SIG-M5 treated with dmso at 0.1 percent for 504 hours (cell line): ENCODE results near the gene MED27.
"Not testable (repeated sequence)": the region's sequence is repeated elsewhere in the genome, so short reads cannot be mapped to it uniquely, and the experiment has no call there.

Source experiments
- DNase-seq: peaks from one replicate; lab custom pipeline; 2025; ENCODE audit not compliant: unreplicated experiment; lab: John Stamatoyannopoulos, UW

MED27 gene

GRCh38 chr9:131937451-131937850, 142.2 kb downstream of the MED27 start:
- DNase-seq, result no peak

GRCh38 chr9:131936929-131937328, 142.7 kb downstream of the MED27 start:
- DNase-seq, result no peak

DNA sequence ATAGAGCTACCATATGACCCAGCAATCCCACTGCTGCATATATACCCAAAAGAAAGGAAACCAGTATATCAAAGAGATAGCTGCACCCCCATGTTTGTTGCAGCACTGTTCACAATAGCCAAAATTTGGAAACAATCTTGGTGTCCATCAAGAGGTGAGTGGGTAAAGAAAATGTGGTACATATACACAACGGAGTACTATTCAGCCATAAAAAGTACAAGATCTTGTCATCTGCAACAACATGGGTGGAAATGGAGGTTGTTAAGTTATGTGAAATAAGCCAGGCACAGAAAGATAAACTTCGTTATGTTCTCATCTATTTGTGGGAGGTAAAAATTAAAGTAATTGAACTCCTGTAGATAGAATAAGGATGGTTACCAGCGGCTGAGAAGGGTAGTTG, 145.0 kb downstream of the MED27 start:
- no peak for DNase-seq

DNA sequence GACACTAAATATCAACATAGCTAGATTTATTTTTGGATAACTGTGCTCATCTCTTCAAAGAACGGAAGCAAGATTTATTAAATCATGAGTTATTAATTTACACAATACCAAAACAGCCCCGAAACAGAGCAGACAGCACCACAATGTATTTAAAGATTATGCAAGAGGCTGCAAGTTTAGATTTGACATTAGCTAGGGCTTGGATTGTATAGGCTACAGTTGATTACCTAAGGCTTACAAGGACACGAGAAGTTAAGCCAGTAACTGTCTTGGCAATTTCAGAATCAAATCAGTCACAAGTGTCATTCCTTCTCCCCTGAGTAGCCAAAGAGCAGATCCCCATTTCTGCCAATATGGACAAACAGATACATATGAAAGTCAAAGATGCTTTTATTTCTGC, 152.6 kb downstream of the MED27 start:
- DNase-seq, result no peak

- no peak for DNase-seq
Observed at GRCh38 chr9:131926360-131926922, 153.2 kb downstream of the MED27 start.

DNA sequence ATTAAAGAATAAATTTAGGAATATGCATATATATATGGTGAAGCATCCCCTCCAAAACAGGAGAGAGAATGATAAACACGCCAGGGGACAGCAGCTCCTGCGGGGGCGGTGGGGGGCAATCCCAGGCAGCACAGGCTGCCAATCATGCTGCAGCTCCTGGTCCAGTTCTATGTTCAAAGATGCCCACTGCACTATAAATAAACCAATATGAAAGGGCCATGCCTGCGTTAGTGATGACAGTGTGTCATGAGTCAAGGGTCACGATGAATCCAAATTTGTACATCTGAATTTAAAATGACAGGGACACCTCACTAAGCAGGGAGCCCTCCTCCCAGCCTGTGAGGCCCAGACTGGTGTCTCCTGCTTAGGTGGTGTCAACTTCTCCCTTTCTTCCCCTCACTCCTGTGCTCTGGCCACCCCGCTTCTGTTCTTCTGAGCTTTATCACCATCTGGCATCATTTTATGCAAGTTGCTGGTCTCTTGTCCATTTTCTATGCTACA, 153.9 kb downstream of the MED27 start:
- DNase-seq, result no peak

DNA sequence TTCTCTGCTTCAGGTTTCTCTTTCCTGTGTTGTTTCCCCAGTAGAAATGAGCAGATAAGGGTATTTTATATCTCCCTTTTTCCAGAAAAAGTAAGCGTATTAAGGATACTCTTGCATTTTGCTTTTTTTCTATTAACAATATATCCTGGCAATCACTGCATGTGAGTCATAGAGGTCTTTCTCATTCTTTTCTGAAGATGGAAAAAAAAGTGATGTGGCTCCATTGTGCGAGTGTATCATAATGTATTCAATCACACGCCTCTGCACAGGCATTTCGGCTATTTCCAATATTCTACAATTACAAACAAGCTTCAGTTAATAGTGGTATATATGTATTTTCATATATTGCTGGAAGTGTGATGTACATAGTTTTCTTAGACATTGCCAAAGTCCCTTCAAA, 155.9 kb downstream of the MED27 start:
- DNase-seq, result no peak

- no peak for DNase-seq
Observed at GRCh38 chr9:131923132-131923671, 156.5 kb downstream of the MED27 start.

GRCh38 chr9:131921635-131922034, 158.0 kb downstream of the MED27 start:
- DNase-seq, result not testable (repeated sequence)

- no peak for DNase-seq
Observed at GRCh38 chr9:131919216-131919615, 160.5 kb downstream of the MED27 start.

GRCh38 chr9:131918481-131918880, 161.2 kb downstream of the MED27 start:
- no peak for DNase-seq

- no peak for DNase-seq
Observed at GRCh38 chr9:131917009-131917408, 162.7 kb downstream of the MED27 start.

GRCh38 chr9:131915181-131915580, 164.5 kb downstream of the MED27 start:
- DNase-seq, result no peak

DNA sequence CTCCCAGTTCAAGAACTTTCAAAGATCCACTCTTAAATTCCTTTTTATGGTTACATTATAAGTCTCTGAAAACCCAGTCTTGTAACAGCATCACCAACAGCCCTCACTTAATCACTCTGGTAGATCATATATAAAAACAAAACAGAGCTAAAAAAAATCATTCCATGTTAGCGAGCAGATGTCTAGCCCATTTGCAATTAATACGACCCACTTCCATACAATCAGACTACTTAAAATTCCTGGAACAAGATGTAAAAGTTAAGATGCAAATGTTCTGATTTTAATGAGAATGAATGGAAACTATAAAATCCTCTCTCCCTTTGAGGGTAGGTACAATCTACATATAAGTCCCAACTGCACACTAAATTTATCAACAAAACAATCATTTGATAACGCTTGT, 167.0 kb downstream of the MED27 start:
- no peak for DNase-seq

GRCh38 chr9:131912069-131912468, 167.6 kb downstream of the MED27 start:
- no peak for DNase-seq

DNA sequence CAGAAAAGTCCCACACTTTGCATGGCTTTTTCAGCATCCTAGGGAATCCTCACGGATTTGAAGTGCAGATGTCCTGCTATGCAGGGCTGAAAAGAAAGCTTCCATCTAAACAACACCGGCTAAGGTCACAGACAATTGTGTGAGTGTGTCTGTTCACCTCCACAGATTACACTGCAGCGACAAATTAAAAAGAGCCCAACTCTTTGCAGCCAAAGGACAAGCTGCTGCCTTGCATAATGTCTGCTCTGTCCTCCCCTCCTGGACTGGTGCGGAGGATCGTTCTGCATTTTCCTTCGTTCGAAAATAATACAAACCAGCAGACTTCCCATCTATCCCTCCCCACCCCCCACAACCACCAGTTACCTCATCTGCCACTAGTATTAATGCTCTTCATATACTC, 169.1 kb downstream of the MED27 start:
- no peak for DNase-seq

DNA sequence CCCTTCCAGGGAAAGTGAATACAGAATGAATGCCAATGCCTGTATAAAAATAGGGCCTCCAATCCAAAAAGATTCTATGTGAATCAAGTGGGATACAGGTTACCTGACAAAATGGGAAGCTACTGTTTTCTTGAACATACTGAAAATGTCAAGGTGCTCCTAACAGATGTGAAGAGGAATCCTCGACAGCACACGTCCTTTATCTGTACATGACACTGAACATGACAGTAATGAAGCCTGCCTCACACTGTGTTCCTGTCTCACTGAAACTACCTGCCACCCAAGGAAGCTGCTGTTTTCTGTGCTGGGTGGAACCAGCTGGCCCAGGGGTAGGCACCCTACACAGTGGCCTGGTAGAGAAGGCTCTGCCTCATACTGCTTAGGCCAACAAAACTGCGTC, 174.5 kb downstream of the MED27 start:
- DNase-seq, result no peak

GRCh38 chr9:131899296-131900228, 180.1 kb downstream of the MED27 start:
- no peak for DNase-seq

DNA sequence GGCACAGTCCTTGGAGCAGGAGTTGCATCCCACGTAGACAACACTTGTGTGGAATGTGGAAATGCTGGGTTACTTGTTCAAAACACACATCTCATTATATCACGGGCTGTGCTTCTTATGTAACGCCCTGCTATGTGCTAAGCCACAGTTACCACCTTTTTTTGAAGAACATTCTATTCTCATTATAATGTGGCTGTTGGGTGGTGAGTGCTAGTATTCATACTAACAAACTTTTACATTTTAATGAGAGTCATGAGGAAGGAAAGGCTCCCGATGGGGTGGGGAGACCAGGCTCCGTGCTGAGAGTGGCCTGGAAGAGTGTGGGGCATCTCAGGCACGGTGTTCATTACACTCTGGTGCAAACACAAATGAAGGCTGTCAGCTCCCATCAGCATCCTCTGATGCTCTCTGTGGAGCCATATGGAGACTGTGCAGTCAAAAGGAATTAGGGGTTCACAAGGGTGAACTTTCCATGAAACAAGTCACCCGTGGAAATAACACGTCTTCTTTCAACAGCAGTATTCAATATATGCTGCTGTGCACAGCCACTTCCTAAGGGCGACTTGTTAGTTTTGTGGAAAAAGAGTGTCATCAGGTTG, 186.7 kb downstream of the MED27 start:
- DNase-seq, result no peak

GRCh38 chr9:131892162-131892707, 187.4 kb downstream of the MED27 start:
- DNase-seq, result no peak

GRCh38 chr9:131891598-131891997, 188.1 kb downstream of the MED27 start:
- no peak for DNase-seq
